Measurements from ENCODE around the gene IER5.

GRCh38 chr1:181094416-181095212 is 6.1 kb downstream of the IER5 start:
- TF ChIP-seq EZH2phosphoT487 (IDR thresholded peaks at IDR 0.05; ENCODE audit: borderline replicate concordance, low read length) = no peak
- no peak for TF ChIP-seq EZH2 (IDR thresholded peaks at IDR 0.05; ENCODE audit: low read length, unreplicated experiment)
